Astrocyte (in vitro differentiated cells and primary cell): ENCODE results near the gene CREM. TPM values are rescaled to one million over a fixed set of nuclear protein-coding genes. Genes with fewer than 3 reads are reported as not detected.

Experiments used
- DNase-seq: peaks from one replicate; pipeline ENCODE4 v3.0.0-alpha.2; 2010; ENCODE audit warnings: low read depth
- FAIRE-seq: peaks from 2 replicates; lab custom pipeline; 2011; peaks lifted over from hg19 to GRCh38; lab: Jason Lieb, UNC
- H2AFZ ChIP-seq: 2 replicates; pipeline ENCODE4 v1.6.0; 2012; ENCODE audit warnings: low read depth, low read length, inconsistent platforms
- H3K27ac ChIP-seq: 2 replicates; pipeline ENCODE4 v1.5.1; 2011; ENCODE audit warnings: low read depth, low read length, inconsistent platforms
- H3K27me3 ChIP-seq: 2 replicates; pipeline ENCODE4 v1.6.0; 2011; ENCODE audit warnings: low read length, inconsistent platforms; ENCODE audit not compliant: insufficient read depth
- H3K36me3 ChIP-seq: 2 replicates; pipeline ENCODE4 v1.5.1; 2011; ENCODE audit warnings: low read length, inconsistent platforms; ENCODE audit not compliant: insufficient read depth
- H3K4me1 ChIP-seq: 2 replicates; pipeline ENCODE4 v1.5.1; 2011; ENCODE audit warnings: low read length, inconsistent platforms; ENCODE audit not compliant: insufficient read depth
- H3K4me2 ChIP-seq: 2 replicates; pipeline ENCODE4 v1.6.0; 2012; ENCODE audit warnings: low read length, inconsistent platforms
- H3K4me3 ChIP-seq: 2 replicates; pipeline ENCODE4 v1.5.1; 2011; ENCODE audit warnings: low read depth, mild to moderate bottlenecking, low read length, inconsistent platforms; ENCODE audit not compliant: insufficient read depth
- H3K79me2 ChIP-seq: 2 replicates; pipeline ENCODE4 v1.6.0; 2012; ENCODE audit warnings: mild to moderate bottlenecking, low read length, inconsistent platforms; ENCODE audit not compliant: insufficient read depth
- H3K9ac ChIP-seq: 2 replicates; pipeline ENCODE4 v1.6.0; 2012; ENCODE audit warnings: mild to moderate bottlenecking, low read length, inconsistent platforms
- H3K9me3 ChIP-seq: 2 replicates; pipeline ENCODE4 v1.5.1; 2012; ENCODE audit warnings: low read depth, mild to moderate bottlenecking, low read length, inconsistent platforms; ENCODE audit not compliant: insufficient read depth
- H4K20me1 ChIP-seq: 2 replicates; pipeline ENCODE4 v1.6.0; 2012; ENCODE audit warnings: low read length, inconsistent platforms; ENCODE audit not compliant: insufficient read depth
- H3K27ac Mint-ChIP-seq: one replicate; pipeline ENCODE4 v1.8.0; 2021; ENCODE audit warnings: mild to moderate bottlenecking, mixed read lengths; ENCODE audit not compliant: unreplicated experiment
- H3K27me3 Mint-ChIP-seq: one replicate; pipeline ENCODE4 v1.8.0; 2021; ENCODE audit warnings: low read depth, mixed read lengths; ENCODE audit not compliant: unreplicated experiment
- H3K36me3 Mint-ChIP-seq: one replicate; pipeline ENCODE4 v1.8.0; 2021; ENCODE audit warnings: low read depth, mixed read lengths; ENCODE audit not compliant: unreplicated experiment
- H3K4me1 Mint-ChIP-seq: one replicate; pipeline ENCODE4 v1.8.0; 2021; ENCODE audit warnings: low read depth, mixed read lengths; ENCODE audit not compliant: unreplicated experiment
- H3K4me3 Mint-ChIP-seq: one replicate; pipeline ENCODE4 v1.8.0; 2021; ENCODE audit warnings: mild to moderate bottlenecking, moderate library complexity, mixed read lengths; ENCODE audit not compliant: unreplicated experiment
- H3K9me3 Mint-ChIP-seq: one replicate; pipeline ENCODE4 v1.8.0; 2021; ENCODE audit warnings: mild to moderate bottlenecking, mixed read lengths; ENCODE audit not compliant: unreplicated experiment
- EZH2 ChIP-seq: IDR thresholded peaks from 2 replicates; pipeline ENCODE4 v1.6.1; 2012; ENCODE audit warnings: mild to moderate bottlenecking, low read length, inconsistent platforms; ENCODE audit not compliant: insufficient read depth
- total RNA-seq: library from RNA; stranded (reverse); gene quantifications from 2 replicates; pipeline ENCODE4 v1.2.1, GENCODE V29; 2021
- TF ChIP-seq, protein P1 (sequence below): IDR thresholded peaks from 2 replicates; pipeline ENCODE4 v1.5.1; 2011; ENCODE audit warnings: low read depth, mild to moderate bottlenecking, inconsistent platforms, low read length, moderate library complexity; ENCODE audit not compliant: insufficient read depth

CREM gene
- total RNA-seq, 1 donor from 2014 or later = 38.3 TPM

DNA sequence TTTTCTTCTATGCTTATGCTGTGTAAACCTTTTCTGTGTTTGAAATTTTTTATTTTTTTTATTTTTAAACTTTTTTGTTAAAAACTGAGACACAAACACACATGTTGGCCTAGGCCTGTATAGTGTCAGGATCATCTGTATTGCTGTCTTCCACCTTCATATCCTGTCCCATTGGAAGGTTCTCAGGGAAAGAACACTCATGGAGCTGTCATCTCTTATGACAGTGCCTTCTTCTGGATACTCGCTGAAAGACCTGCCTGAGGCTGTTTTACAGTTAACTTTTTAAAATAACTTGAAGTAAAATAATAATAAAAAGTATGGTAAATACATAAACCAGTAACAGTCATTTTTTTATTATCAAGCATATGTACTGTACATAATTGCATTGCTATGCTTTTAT is 34.1 kb downstream of the CREM start:
- Histone ChIP-seq H2AFZ (no peak overlapping the region), H3K4me3 (no peak overlapping the region), H3K9me3 (no peaks in the 10 kb centered on the region), H3K4me1 (no peaks in the 10 kb centered on the region), H3K27ac (no peak overlapping the region), H3K27me3 (no peaks in the 10 kb centered on the region), H3K79me2 (no peaks in the 10 kb centered on the region), H4K20me1 (no peaks in the 10 kb centered on the region), H3K9ac (no peak overlapping the region), H3K36me3 (no peaks in the 10 kb centered on the region), H3K4me2 (no peak overlapping the region)
- TF ChIP-seq, protein P1, sequence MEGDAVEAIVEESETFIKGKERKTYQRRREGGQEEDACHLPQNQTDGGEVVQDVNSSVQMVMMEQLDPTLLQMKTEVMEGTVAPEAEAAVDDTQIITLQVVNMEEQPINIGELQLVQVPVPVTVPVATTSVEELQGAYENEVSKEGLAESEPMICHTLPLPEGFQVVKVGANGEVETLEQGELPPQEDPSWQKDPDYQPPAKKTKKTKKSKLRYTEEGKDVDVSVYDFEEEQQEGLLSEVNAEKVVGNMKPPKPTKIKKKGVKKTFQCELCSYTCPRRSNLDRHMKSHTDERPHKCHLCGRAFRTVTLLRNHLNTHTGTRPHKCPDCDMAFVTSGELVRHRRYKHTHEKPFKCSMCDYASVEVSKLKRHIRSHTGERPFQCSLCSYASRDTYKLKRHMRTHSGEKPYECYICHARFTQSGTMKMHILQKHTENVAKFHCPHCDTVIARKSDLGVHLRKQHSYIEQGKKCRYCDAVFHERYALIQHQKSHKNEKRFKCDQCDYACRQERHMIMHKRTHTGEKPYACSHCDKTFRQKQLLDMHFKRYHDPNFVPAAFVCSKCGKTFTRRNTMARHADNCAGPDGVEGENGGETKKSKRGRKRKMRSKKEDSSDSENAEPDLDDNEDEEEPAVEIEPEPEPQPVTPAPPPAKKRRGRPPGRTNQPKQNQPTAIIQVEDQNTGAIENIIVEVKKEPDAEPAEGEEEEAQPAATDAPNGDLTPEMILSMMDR = no peak
- TF ChIP-seq EZH2 = no peak
- H3K4me3 Mint-ChIP-seq = no peak overlapping the region
- FAIRE-seq (no peak), DNase-seq (no peak)
- no peaks in the 10 kb centered on the region for H3K27me3 Mint-ChIP-seq
- H3K27ac Mint-ChIP-seq = no peak overlapping the region
- H3K4me1 Mint-ChIP-seq = no peaks in the 10 kb centered on the region
- H3K36me3 Mint-ChIP-seq = peaks cover 6% of the 10 kb centered on the region
- peaks cover 3% of the 10 kb centered on the region for H3K9me3 Mint-ChIP-seq

- no peaks in the 10 kb centered on the region for H3K79me2 ChIP-seq
- Mint-ChIP-seq H3K27me3 (no peaks in the 10 kb centered on the region), H3K4me1 (no peaks in the 10 kb centered on the region), H3K4me3 (no peak overlapping the region), H3K36me3 (peaks cover 6% of the 10 kb centered on the region), H3K9me3 (peaks cover 3% of the 10 kb centered on the region), H3K27ac (no peak overlapping the region)
- H3K4me2 ChIP-seq = no peak overlapping the region
- no peak for DNase-seq
- no peak overlapping the region for H3K4me3 ChIP-seq
- TF ChIP-seq, protein P1 = no peak
- TF ChIP-seq EZH2 = no peak
- H3K9ac ChIP-seq = no peak overlapping the region
- no peak for FAIRE-seq
- no peak overlapping the region for H3K27ac ChIP-seq
- no peaks in the 10 kb centered on the region for H4K20me1 ChIP-seq
- no peaks in the 10 kb centered on the region for H3K4me1 ChIP-seq
- H3K9me3 ChIP-seq = no peaks in the 10 kb centered on the region
- no peaks in the 10 kb centered on the region for H3K27me3 ChIP-seq
- H2AFZ ChIP-seq = no peak overlapping the region
- no peaks in the 10 kb centered on the region for H3K36me3 ChIP-seq
Measured at GRCh38 chr10:35161906-35162305, 35.3 kb downstream of the CREM start.

- Mint-ChIP-seq H3K4me3 (no peak overlapping the region), H3K36me3 (no peaks in the 10 kb centered on the region), H3K4me1 (no peaks in the 10 kb centered on the region), H3K27ac (no peak overlapping the region), H3K9me3 (peaks cover 4% of the 10 kb centered on the region), H3K27me3 (no peaks in the 10 kb centered on the region)
- H3K4me3 ChIP-seq = no peak overlapping the region
- H3K79me2 ChIP-seq = no peaks in the 10 kb centered on the region
- H3K4me2 ChIP-seq = no peak overlapping the region
- H4K20me1 ChIP-seq = no peaks in the 10 kb centered on the region
- no peaks in the 10 kb centered on the region for H3K27me3 ChIP-seq
- TF ChIP-seq, protein P1 = no peak
- TF ChIP-seq EZH2 = no peak
- no peak overlapping the region for H3K9ac ChIP-seq
- DNase-seq = no peak
- H2AFZ ChIP-seq = no peak overlapping the region
- no peak overlapping the region for H3K27ac ChIP-seq
- no peaks in the 10 kb centered on the region for H3K4me1 ChIP-seq
- no peaks in the 10 kb centered on the region for H3K36me3 ChIP-seq
- FAIRE-seq = no peak
- no peaks in the 10 kb centered on the region for H3K9me3 ChIP-seq
Measured at GRCh38 chr10:35165136-35165535, 38.5 kb downstream of the CREM start.
